Pancreas (tissue), 10 donors: Measurements from ENCODE around the gene CYP11A1. TPM values are rescaled to one million over a fixed set of nuclear protein-coding genes. Genes with fewer than 3 reads are reported as not detected.
A peak's percentile ranks its signal among the peaks of the same experiment; 100 is the strongest.

Source experiments
- ATAC-seq, 4 donors: fragments of 200-7000 bp; cut with Tn5 transposase; one replicate each; pipeline versions ENCODE4 v1.8.0 to v1.9.1; 2020; ENCODE audit warnings: mild to moderate bottlenecking in 4 of 4, moderate library complexity in 4 of 4
- DNase-seq, 6 donors: peaks; one replicate each; pipeline ENCODE4 v3.0.0-alpha.2; 2020
- FAIRE-seq: peaks from 2 replicates; lab custom pipeline; 2012; peaks lifted over from hg19 to GRCh38; lab: Jason Lieb, UNC
- H3K27ac ChIP-seq, 4 donors: fragments of 200-600 bp; sonication (generic); 1 replicate in 3 of 4; 2 replicates in 1 of 4; pipeline versions ENCODE4 v1.5.0 to v1.8.0; 2020
- H3K27me3 ChIP-seq, 4 donors: fragments of 200-600 bp; one replicate each; pipeline ENCODE4 v1.8.0; 2021
- H3K36me3 ChIP-seq, 3 donors: fragments of 200-600 bp; sonication (generic) in 1 of 3; one replicate each; pipeline versions ENCODE4 v1.5.0 to v1.8.0; 2020 to 2021
- H3K4me1 ChIP-seq, 3 donors: fragments of 200-600 bp; one replicate each; pipeline ENCODE4 v1.8.0; 2021
- H3K4me3 ChIP-seq, 4 donors: fragments of 200-600 bp; sonication (generic) in 2 of 4; one replicate each; pipeline versions ENCODE4 v1.5.0 to v1.8.0; 2020 to 2021
- H3K9me3 ChIP-seq, 4 donors: fragments of 200-600 bp; one replicate each; pipeline ENCODE4 v1.8.0; 2021
- CTCF ChIP-seq, 4 donors: fragments of 200-600 bp; sonication (generic) in 3 of 4; IDR thresholded peaks; one replicate each; pipeline versions ENCODE4 v1.5.0 to v1.8.0; 2021; ENCODE audit warnings: antibody characterized with exemption in 4 of 4
- WGBS, 2 donors: extraction: QIAGEN DNeasy Blood & Tissue Kit; methylation state at CpG; one replicate each; pipeline ENCODE4 v1.1.7; 2013; 5-methylcytosine and 5-hydroxymethylcytosine counted together
- intact Hi-C, 3 donors: fragments of 100-400 bp; cut with DNase I; formaldehyde crosslinking; loops; one replicate each; pipeline versions ENCODE4 v1.11.1 to v1.14.2; 2022
- polyA plus RNA-seq, 2 donors: library from polyadenylated mRNA; stranded (reverse); fragments of 200-250 nt; gene quantifications; one replicate each; pipeline ENCODE4 v1.2.3, GENCODE V29; 2013
- total RNA-seq, 6 donors: library from RNA; stranded (reverse); fragmentation: NEBNext Ultra II Directional in 4 of 6; extraction: Animal tissue kit (Norgen Biotek cat#: 25700) in 4 of 6; gene quantifications; one replicate each; pipeline versions ENCODE4 v1.2.1 to v1.2.4, GENCODE V29; 2021 to 2023
- donor health status: healthy with polysubstance abuse.
- donor health status: DM: no; HTN: no; CAD: no; lungs with moderate emphysema.
- donor health status: DM: no; HTN: no; CAD: no.
- donor health status: control.
- donor health status: control.
- donor health status: Bipolar disorder and iron deficiency.
- donor health status: DM: yes; HTN: yes; CAD: no.
- donor health status: DM: no; HTN: no; CAD: no.
- donor health status: DM: no; HTN: no; CAD: no.
- donor health status: DM: yes; HTN: yes; CAD: no.

The CYP11A1 gene
- total and polyA plus RNA-seq, 8 donors, result 0.09 to 0.66 (median 0.28) TPM; not detected in 3

GRCh38 chr15:74313889-74314288, 53.6 kb downstream of the CYP11A1 start:
- no peak for ATAC-seq
- no peak overlapping the region for H3K4me3 ChIP-seq
- no peak for TF ChIP-seq CTCF (IDR thresholded peaks at IDR 0.05)
- H3K4me1 ChIP-seq, result no peaks in the 10 kb centered on the region
- no peaks in the 10 kb centered on the region for H3K36me3 ChIP-seq
- no peak for FAIRE-seq
- intact Hi-C loops, result loop anchor here in 1 of 3 donors (10.0 kb wide), 1 partner anchor 189 kb away; no protein-coding TSS in a partner anchor
- H3K9me3 ChIP-seq, result no peaks in the 10 kb centered on the region
- no peak overlapping the region for H3K27ac ChIP-seq
- H3K27me3 ChIP-seq, result no peaks in the 10 kb centered on the region
- no peak for DNase-seq
- 72 to 85% methylated on average over 7 of the region's 7 CpGs for WGBS, 2 donors

- no peaks in the 10 kb centered on the region for H3K9me3 ChIP-seq
- peak in 2 of 6 donors; percentile 15 to 18 for DNase-seq
- peak; percentile 35 to 81 (median 60) for ATAC-seq
- no peak overlapping the region for H3K4me3 ChIP-seq
- H3K27ac ChIP-seq, result no peak overlapping the region
- no peak for FAIRE-seq
- H3K4me1 ChIP-seq, result no peaks in the 10 kb centered on the region
- peaks cover 0 to 3% (median 0%) of the 10 kb centered on the region in 4 donors for H3K27me3 ChIP-seq
- intact Hi-C loops, result loop anchor here in 1 of 3 donors (10.0 kb wide), 1 partner anchor 188 kb away; no protein-coding TSS in a partner anchor
- WGBS, 2 donors, result 29 to 37% methylated on average over 9 of the region's 9 CpGs
- H3K36me3 ChIP-seq, result no peaks in the 10 kb centered on the region
- no peak for TF ChIP-seq CTCF (IDR thresholded peaks at IDR 0.05)
These were observed 54.9 kb downstream of the CYP11A1 start for GRCh38 chr15:74312445-74313007.

- DNase-seq (no peak), ATAC-seq (peak in 2 of 4 donors; percentile 10 to 19), FAIRE-seq (no peak)
- Histone ChIP-seq H3K27me3 (peaks cover 0 to 3% (median 0%) of the 10 kb centered on the region in 4 donors), H3K9me3 (no peaks in the 10 kb centered on the region), H3K4me1 (no peaks in the 10 kb centered on the region), H3K36me3 (no peaks in the 10 kb centered on the region), H3K27ac (no peak overlapping the region), H3K4me3 (no peak overlapping the region)
- TF ChIP-seq CTCF (IDR thresholded peaks at IDR 0.05), result no peak
- WGBS, 2 donors, result 39 to 46% methylated on average over 13 of the region's 13 CpGs
- intact Hi-C loops, result loop anchor here in 1 of 3 donors (10.0 kb wide), 1 partner anchor 187 kb away; no protein-coding TSS in a partner anchor
These were observed 55.6 kb downstream of the CYP11A1 start for GRCh38 chr15:74311734-74312444.

- DNase-seq (peak in 4 of 6 donors; percentile 32 to 51 (median 43)), FAIRE-seq (no peak), ATAC-seq (peak; percentile 50 to 92 (median 86))
- no peak overlapping the region for H3K27ac ChIP-seq
- no peak overlapping the region for H3K4me3 ChIP-seq
- H3K36me3 ChIP-seq, result no peaks in the 10 kb centered on the region
- no peaks in the 10 kb centered on the region for H3K9me3 ChIP-seq
- intact Hi-C loops, result loop anchor here in 2 of 3 donors (5.0 kb wide), 2 partner anchors 181 to 186 kb away; no protein-coding TSS in a partner anchor
- TF ChIP-seq CTCF (IDR thresholded peaks at IDR 0.05), result peak; percentile 24 to 51 (median 50)
- H3K27me3 ChIP-seq, result peaks cover 0 to 7% (median 0%) of the 10 kb centered on the region in 4 donors
- H3K4me1 ChIP-seq, result no peaks in the 10 kb centered on the region
- 6 to 8% methylated on average over 19 of the region's 19 CpGs for WGBS, 2 donors
These were observed 59.3 kb downstream of the CYP11A1 start for GRCh38 chr15:74307827-74308811.
